ENCODE results near the gene GSE1. TPM values are rescaled to one million over a fixed set of nuclear protein-coding genes. Genes with fewer than 3 reads are reported as not detected.
A peak's percentile ranks its signal among the peaks of the same experiment; 100 is the strongest.

GSE1 gene
- polyA plus RNA-seq, 3 donors from 2014 or later: 0.15 to 9.4 (median 2.9) TPM

GRCh38 chr16:85570213-85570734 is 42.8 kb upstream of the GSE1 start:
- Mint-ChIP-seq H3K4me3 (peak overlapping the region; percentile 90 to 95 (median 94)), H3K27me3 (ENCODE audit: low read depth in 3 of 3) (peaks cover 37 to 46% (median 38%) of the 10 kb centered on the region in 3 donors), H3K36me3 (no peaks in the 10 kb centered on the region), H3K4me1 (peaks cover 96 to 99% of the 10 kb centered on the region in 2 donors), H3K27ac (peak overlapping the region; percentile 96 to 99 (median 98)), H3K9me3 (no peaks in the 10 kb centered on the region)
- peak; percentile 51 to 59 (median 55) for DNase-seq

GRCh38 chr16:85570735-85571562 is 42.2 kb upstream of the GSE1 start:
- H3K9me3 Mint-ChIP-seq: no peaks in the 10 kb centered on the region
- H3K4me1 Mint-ChIP-seq: peaks cover 96 to 99% of the 10 kb centered on the region in 2 donors
- no peaks in the 10 kb centered on the region for H3K36me3 Mint-ChIP-seq
- peak; percentile 85 to 87 (median 87) for DNase-seq
- H3K27ac Mint-ChIP-seq: peak overlapping the region; percentile 96 to 99 (median 98)
- H3K4me3 Mint-ChIP-seq: peak overlapping the region; percentile 90 to 95 (median 94)
- peaks cover 38 to 49% (median 38%) of the 10 kb centered on the region in 3 donors for H3K27me3 Mint-ChIP-seq (ENCODE audit: low read depth in 3 of 3)

GRCh38 chr16:85571563-85571812 is 41.6 kb upstream of the GSE1 start:
- peaks cover 96 to 98% of the 10 kb centered on the region in 2 donors for H3K4me1 Mint-ChIP-seq
- H3K27me3 Mint-ChIP-seq (ENCODE audit: low read depth in 3 of 3): peaks cover 38 to 46% (median 38%) of the 10 kb centered on the region in 3 donors
- no peaks in the 10 kb centered on the region for H3K36me3 Mint-ChIP-seq
- DNase-seq: no peak
- H3K4me3 Mint-ChIP-seq: peak overlapping the region; percentile 90 to 95 (median 94)
- H3K9me3 Mint-ChIP-seq: no peaks in the 10 kb centered on the region
- H3K27ac Mint-ChIP-seq: peak overlapping the region; percentile 96 to 99 (median 98)

- peak in 1 of 3 donors; percentile 45 for DNase-seq
- Mint-ChIP-seq H3K9me3 (no peaks in the 10 kb centered on the region), H3K4me1 (peaks cover 93 to 94% of the 10 kb centered on the region in 2 donors), H3K36me3 (no peaks in the 10 kb centered on the region), H3K27me3 (ENCODE audit: low read depth in 3 of 3) (peaks cover 38 to 45% (median 38%) of the 10 kb centered on the region in 3 donors), H3K4me3 (peak overlapping the region; percentile 90 to 95 (median 94)), H3K27ac (peak overlapping the region; percentile 96 to 99 (median 98))
Measured at GRCh38 chr16:85571813-85572619, 41.1 kb upstream of the GSE1 start.

- H3K9me3 Mint-ChIP-seq: no peaks in the 10 kb centered on the region
- DNase-seq: no peak
- peak overlapping the region; percentile 18 to 90 (median 39) for H3K4me3 Mint-ChIP-seq
- H3K27ac Mint-ChIP-seq: peak overlapping the region; percentile 76 to 99 (median 96)
- peaks cover 33 to 36% (median 35%) of the 10 kb centered on the region in 3 donors for H3K27me3 Mint-ChIP-seq (ENCODE audit: low read depth in 3 of 3)
- peaks cover 89 to 90% of the 10 kb centered on the region in 2 donors for H3K4me1 Mint-ChIP-seq
- no peaks in the 10 kb centered on the region for H3K36me3 Mint-ChIP-seq
Measured at GRCh38 chr16:85573045-85573695, 40.0 kb upstream of the GSE1 start.

GRCh38 chr16:85573696-85574641 is 39.2 kb upstream of the GSE1 start:
- H3K36me3 Mint-ChIP-seq: peaks cover 0 to 5% (median 0%) of the 10 kb centered on the region in 3 donors
- H3K4me3 Mint-ChIP-seq: peak overlapping the region in 1 of 5 donors; percentile 90
- H3K27ac Mint-ChIP-seq: peak overlapping the region in 5 of 6 donors; percentile 68 to 99 (median 96)
- DNase-seq: no peak
- H3K27me3 Mint-ChIP-seq (ENCODE audit: low read depth in 3 of 3): peaks cover 32 to 36% (median 33%) of the 10 kb centered on the region in 3 donors
- peaks cover 89 to 90% of the 10 kb centered on the region in 2 donors for H3K4me1 Mint-ChIP-seq
- no peaks in the 10 kb centered on the region for H3K9me3 Mint-ChIP-seq

- Mint-ChIP-seq H3K4me3 (no peak overlapping the region), H3K27me3 (ENCODE audit: low read depth in 3 of 3) (peaks cover 24 to 30% (median 26%) of the 10 kb centered on the region in 3 donors), H3K27ac (peak overlapping the region in 5 of 6 donors; percentile 23 to 72 (median 60)), H3K9me3 (no peaks in the 10 kb centered on the region), H3K36me3 (peaks cover 0 to 5% (median 0%) of the 10 kb centered on the region in 3 donors), H3K4me1 (peaks cover 89 to 90% of the 10 kb centered on the region in 2 donors)
- DNase-seq: no peak
Measured at GRCh38 chr16:85574672-85575475, 38.2 kb upstream of the GSE1 start.

- H3K27ac Mint-ChIP-seq: peak overlapping the region in 3 of 6 donors; percentile 13 to 72 (median 50)
- H3K36me3 Mint-ChIP-seq: peaks cover 0 to 5% (median 0%) of the 10 kb centered on the region in 3 donors
- no peak for DNase-seq
- peak overlapping the region in 1 of 5 donors; percentile 42 for H3K4me3 Mint-ChIP-seq
- peaks cover 89 to 90% of the 10 kb centered on the region in 2 donors for H3K4me1 Mint-ChIP-seq
- H3K27me3 Mint-ChIP-seq (ENCODE audit: low read depth in 3 of 3): peaks cover 18 to 23% (median 18%) of the 10 kb centered on the region in 3 donors
- H3K9me3 Mint-ChIP-seq: no peaks in the 10 kb centered on the region
Measured at GRCh38 chr16:85575920-85576319, 37.2 kb upstream of the GSE1 start.

- DNase-seq: no peak
- Mint-ChIP-seq H3K9me3 (no peaks in the 10 kb centered on the region), H3K27me3 (ENCODE audit: low read depth in 3 of 3) (peaks cover 8 to 16% (median 10%) of the 10 kb centered on the region in 3 donors), H3K36me3 (peaks cover 0 to 5% (median 0%) of the 10 kb centered on the region in 3 donors), H3K4me3 (peak overlapping the region in 1 of 5 donors; percentile 9), H3K4me1 (peaks cover 89 to 90% of the 10 kb centered on the region in 2 donors), H3K27ac (peak overlapping the region in 1 of 6 donors; percentile 23)
Measured at GRCh38 chr16:85576944-85577343, 36.2 kb upstream of the GSE1 start.

GRCh38 chr16:85577899-85578598 is 35.1 kb upstream of the GSE1 start:
- peaks cover 89% of the 10 kb centered on the region in 2 donors for H3K4me1 Mint-ChIP-seq
- H3K9me3 Mint-ChIP-seq: no peaks in the 10 kb centered on the region
- DNase-seq: no peak
- peaks cover 0 to 15% (median 7%) of the 10 kb centered on the region in 3 donors for H3K27me3 Mint-ChIP-seq (ENCODE audit: low read depth in 3 of 3)
- peak overlapping the region in 5 of 6 donors; percentile 14 to 88 (median 73) for H3K27ac Mint-ChIP-seq
- H3K4me3 Mint-ChIP-seq: peak overlapping the region in 1 of 5 donors; percentile 33
- H3K36me3 Mint-ChIP-seq: peaks cover 0 to 5% (median 0%) of the 10 kb centered on the region in 3 donors

- H3K27me3 Mint-ChIP-seq (ENCODE audit: low read depth in 3 of 3): peaks cover 0 to 12% (median 11%) of the 10 kb centered on the region in 3 donors
- peaks cover 89% of the 10 kb centered on the region in 2 donors for H3K4me1 Mint-ChIP-seq
- H3K36me3 Mint-ChIP-seq: peaks cover 0 to 5% (median 0%) of the 10 kb centered on the region in 3 donors
- H3K9me3 Mint-ChIP-seq: no peaks in the 10 kb centered on the region
- no peak for DNase-seq
- peak overlapping the region in 3 of 5 donors; percentile 33 to 44 (median 43) for H3K4me3 Mint-ChIP-seq
- H3K27ac Mint-ChIP-seq: peak overlapping the region; percentile 14 to 88 (median 66)
Measured at GRCh38 chr16:85578599-85578948, 34.5 kb upstream of the GSE1 start.
